ENCODE measurements around the gene BRD8.

Gene BRD8

DNA sequence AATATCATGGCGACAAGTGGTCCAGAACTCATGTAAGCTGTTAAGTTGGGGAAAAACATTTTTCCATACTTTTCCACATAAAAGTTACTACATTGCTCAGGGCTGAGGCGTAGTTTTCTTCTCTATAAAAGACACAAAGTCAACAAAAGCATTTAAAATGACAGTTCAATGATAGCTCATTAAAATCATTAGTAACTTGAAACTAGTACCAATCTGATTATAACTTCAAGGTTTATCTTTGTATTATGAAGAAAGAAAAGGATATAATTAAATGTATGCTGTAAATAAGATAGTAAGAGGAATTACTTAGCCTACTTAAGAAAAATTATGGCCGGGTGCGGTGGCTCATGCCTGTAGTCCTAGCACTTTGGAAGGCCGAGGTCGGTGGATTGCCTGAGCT, 49.1 kb downstream of the BRD8 start:
- H3K4me3 ChIP-seq (ENCODE audit: low read length) = no peak overlapping the region
- no peak for DNase-seq (ENCODE audit: low read depth)
- TF ChIP-seq, protein P1, sequence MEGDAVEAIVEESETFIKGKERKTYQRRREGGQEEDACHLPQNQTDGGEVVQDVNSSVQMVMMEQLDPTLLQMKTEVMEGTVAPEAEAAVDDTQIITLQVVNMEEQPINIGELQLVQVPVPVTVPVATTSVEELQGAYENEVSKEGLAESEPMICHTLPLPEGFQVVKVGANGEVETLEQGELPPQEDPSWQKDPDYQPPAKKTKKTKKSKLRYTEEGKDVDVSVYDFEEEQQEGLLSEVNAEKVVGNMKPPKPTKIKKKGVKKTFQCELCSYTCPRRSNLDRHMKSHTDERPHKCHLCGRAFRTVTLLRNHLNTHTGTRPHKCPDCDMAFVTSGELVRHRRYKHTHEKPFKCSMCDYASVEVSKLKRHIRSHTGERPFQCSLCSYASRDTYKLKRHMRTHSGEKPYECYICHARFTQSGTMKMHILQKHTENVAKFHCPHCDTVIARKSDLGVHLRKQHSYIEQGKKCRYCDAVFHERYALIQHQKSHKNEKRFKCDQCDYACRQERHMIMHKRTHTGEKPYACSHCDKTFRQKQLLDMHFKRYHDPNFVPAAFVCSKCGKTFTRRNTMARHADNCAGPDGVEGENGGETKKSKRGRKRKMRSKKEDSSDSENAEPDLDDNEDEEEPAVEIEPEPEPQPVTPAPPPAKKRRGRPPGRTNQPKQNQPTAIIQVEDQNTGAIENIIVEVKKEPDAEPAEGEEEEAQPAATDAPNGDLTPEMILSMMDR (IDR thresholded peaks at IDR 0.05; ENCODE audit: insufficient read depth, low read depth, low read length, missing control alignments) = no peak

DNA sequence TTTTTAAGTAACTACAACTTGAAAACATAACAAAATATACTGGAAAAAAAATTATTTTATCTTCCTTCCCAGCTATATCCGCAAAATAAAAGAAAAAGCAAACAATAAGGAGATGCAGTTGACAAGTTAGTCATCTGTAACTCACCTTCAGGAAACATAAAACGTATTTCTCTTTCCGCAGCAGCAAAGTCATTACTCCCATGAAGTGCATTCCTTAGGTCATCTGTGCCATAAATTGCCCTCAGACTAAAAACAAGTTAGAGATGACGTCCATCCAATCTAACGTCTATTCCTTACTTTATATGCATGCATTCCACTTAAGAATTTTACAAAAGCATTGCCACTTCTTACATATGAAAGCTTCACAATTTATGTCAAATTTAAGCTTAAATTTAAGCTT, 50.1 kb downstream of the BRD8 start:
- no peak for DNase-seq (ENCODE audit: low read depth)
- TF ChIP-seq, protein P1 (IDR thresholded peaks at IDR 0.05; ENCODE audit: insufficient read depth, low read depth, low read length, missing control alignments) = no peak
- H3K4me3 ChIP-seq (ENCODE audit: low read length) = no peak overlapping the region

DNA sequence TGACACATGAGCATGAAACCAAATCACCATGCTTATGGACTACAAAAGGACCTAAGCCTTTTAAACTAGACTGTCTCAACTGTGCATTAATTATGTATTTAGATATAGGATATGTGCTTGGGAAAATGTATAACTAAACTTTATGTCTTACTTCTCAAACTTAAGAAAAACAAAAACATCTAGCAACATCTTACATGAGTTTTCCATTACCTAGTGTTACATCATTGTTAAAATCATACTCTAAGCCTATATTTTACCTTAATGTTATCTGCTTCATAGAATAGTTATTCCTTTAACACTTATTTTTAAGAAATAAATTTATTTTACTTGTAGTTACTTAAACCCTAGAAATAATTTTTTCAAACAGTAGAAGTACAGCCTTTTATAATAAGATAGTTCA, 63.2 kb downstream of the BRD8 start:
- no peak overlapping the region for H3K4me3 ChIP-seq (ENCODE audit: low read length)
- DNase-seq (ENCODE audit: low read depth) = no peak
- TF ChIP-seq, protein P1 (IDR thresholded peaks at IDR 0.05; ENCODE audit: insufficient read depth, low read depth, low read length, missing control alignments) = no peak

DNA sequence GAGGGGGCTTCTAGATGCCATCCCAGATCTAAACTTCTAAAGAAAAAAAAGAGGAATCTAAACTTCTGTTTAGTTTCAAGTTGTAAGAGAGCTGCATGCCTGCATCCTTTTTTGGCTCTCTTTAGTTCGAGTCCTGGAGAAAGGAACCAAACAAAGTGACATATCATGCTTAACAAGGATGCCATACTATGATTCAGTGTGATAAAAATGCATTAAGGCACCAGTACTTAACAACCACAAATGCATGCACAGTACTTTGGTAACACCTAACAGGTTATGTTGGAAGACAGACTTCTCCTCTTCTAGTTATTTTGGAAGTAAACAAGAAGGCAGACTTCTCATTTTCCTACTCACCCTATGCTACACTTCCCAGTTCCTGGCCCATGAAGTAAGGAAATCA, 66.5 kb downstream of the BRD8 start:
- H3K4me3 ChIP-seq (ENCODE audit: low read length) = no peak overlapping the region
- TF ChIP-seq, protein P1 (IDR thresholded peaks at IDR 0.05; ENCODE audit: insufficient read depth, low read depth, low read length, missing control alignments) = no peak
- peak; percentile 32 for DNase-seq (ENCODE audit: low read depth)

DNA sequence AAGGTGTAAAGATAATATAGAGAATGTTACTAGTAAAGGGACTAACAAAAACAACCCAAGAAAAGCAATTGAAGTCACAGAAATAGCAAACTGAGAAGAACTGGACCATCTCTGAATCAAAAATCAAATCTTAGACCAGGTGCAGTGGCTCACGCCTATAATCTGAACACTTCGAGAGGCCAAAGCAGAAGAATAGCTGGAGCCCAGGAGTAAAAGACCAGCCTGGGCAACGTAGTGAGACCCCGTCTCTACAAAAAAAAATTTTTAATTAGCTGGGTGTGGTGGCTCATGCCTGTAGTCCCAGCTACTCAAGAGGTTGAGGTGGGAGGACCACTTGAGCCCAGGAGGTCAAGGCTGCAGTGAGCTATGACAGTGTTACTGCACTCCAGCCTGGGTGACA, 67.2 kb downstream of the BRD8 start:
- H3K4me3 ChIP-seq (ENCODE audit: low read length) = no peak overlapping the region
- TF ChIP-seq, protein P1 (IDR thresholded peaks at IDR 0.05; ENCODE audit: insufficient read depth, low read depth, low read length, missing control alignments) = no peak

GRCh38 chr5:138110266-138110963, 68.0 kb downstream of the BRD8 start:
- no peak overlapping the region for H3K4me3 ChIP-seq (ENCODE audit: low read length)
- no peak for DNase-seq (ENCODE audit: low read depth)
- TF ChIP-seq, protein P1 (IDR thresholded peaks at IDR 0.05; ENCODE audit: insufficient read depth, low read depth, low read length, missing control alignments) = no peak

More for the DNA sequence above, 67.2 kb downstream of the BRD8 start:
- no peak for DNase-seq (ENCODE audit: low read depth)
